Immature natural killer cell (primary cell): ENCODE data around the gene GUCY2C. TPM values are rescaled to one million over a fixed set of nuclear protein-coding genes. Genes with fewer than 3 reads are reported as not detected.
"Not testable (repeated sequence)": the region's sequence is repeated elsewhere in the genome, so short reads cannot be mapped to it uniquely, and the experiment has no call there.

Source experiments
- DNase-seq, 3 donors: peaks; one replicate each; pipeline ENCODE4 v3.0.0; 2022; ENCODE audit warnings: mixed read lengths in 1 of 3
- H3K27ac Mint-ChIP-seq, 6 donors: one replicate each; pipeline ENCODE4 v1.8.0; 2020; ENCODE audit warnings: mixed read lengths in 6 of 6, mild to moderate bottlenecking in 5 of 6, inconsistent platforms in 4 of 6, moderate library complexity in 3 of 6
- H3K27me3 Mint-ChIP-seq, 3 donors: one replicate each; pipeline ENCODE4 v1.8.0; 2020 to 2021; ENCODE audit warnings: low read depth in 3 of 3, mild to moderate bottlenecking in 3 of 3, mixed read lengths in 3 of 3, moderate library complexity in 3 of 3, inconsistent platforms in 1 of 3
- H3K36me3 Mint-ChIP-seq, 3 donors: one replicate each; pipeline ENCODE4 v1.8.0; 2020; ENCODE audit warnings: mixed read lengths in 3 of 3, inconsistent platforms in 2 of 3, mild to moderate bottlenecking in 2 of 3
- H3K4me1 Mint-ChIP-seq, 2 donors: one replicate each; pipeline ENCODE4 v1.8.0; 2020; ENCODE audit warnings: inconsistent platforms in 2 of 2, mild to moderate bottlenecking in 2 of 2, mixed read lengths in 2 of 2, moderate library complexity in 1 of 2
- H3K4me3 Mint-ChIP-seq, 5 donors: one replicate each; pipeline ENCODE4 v1.8.0; 2020; ENCODE audit warnings: mild to moderate bottlenecking in 5 of 5, mixed read lengths in 5 of 5, inconsistent platforms in 3 of 5, moderate library complexity in 3 of 5
- H3K9me3 Mint-ChIP-seq, 6 donors: one replicate each; pipeline ENCODE4 v1.8.0; 2020; ENCODE audit warnings: mild to moderate bottlenecking in 6 of 6, mixed read lengths in 6 of 6, inconsistent platforms in 4 of 6, moderate library complexity in 3 of 6
- polyA plus RNA-seq, 3 donors: library from polyadenylated mRNA; unstranded; fragments of 300-500 nt; fragmentation: Illumina TruSeq; gene quantifications; one replicate each; pipeline ENCODE4 v1.2.3, GENCODE V29; 2021

Gene GUCY2C
- polyA plus RNA-seq: not detected

DNA sequence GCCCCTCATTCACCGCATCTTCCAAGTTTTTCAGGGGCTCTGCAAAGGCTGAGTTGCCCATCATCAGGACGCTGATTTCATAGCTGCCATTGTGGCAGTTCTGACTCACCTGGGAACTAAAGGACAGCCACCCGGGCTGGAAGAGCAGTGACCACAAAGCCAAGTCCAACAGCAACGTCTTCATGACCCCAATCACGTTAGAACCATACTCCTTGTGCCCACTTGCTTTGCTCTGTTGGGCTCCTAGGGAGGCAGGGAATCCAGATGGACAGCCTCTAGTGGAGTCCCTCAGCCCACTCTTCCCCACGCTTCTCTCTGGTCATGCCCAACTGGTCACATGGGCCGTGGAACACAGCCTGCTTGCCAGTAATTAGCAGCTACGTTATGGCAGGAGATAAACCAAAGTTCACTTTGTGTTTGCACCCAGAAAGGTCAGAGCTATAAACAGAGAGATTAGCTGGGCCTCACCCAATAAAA, at the start of gene GUCY2C:
Gene GUCY2C (minus strand): TSS at position 335 of the 477 bp plus-strand sequence. CDS start 151 bp downstream, at position 184.
- Mint-ChIP-seq H3K27ac (no peak within 1 kb of the TSS), H3K36me3 (no peaks in the 10 kb centered on the region)
- DNase-seq: no peak

DNA sequence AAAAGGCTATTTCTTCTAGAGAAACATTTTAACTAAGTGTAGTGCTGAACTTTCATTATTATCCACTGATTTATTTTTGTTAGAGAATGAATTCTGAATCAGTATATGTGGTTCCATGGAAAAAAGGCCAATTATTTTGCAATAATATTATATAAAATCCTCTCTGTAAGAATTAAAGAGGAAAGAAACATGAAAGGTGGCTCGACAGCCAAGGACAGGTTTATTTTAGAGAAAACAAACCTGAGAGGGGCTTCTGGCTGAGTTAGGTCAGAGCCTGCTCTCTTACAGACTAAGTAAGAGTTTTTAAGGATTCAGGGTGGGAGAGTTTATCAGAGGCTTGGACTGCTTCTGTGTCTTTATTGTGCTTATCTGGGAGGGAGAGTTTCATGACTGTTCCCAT, 46.7 kb upstream of the GUCY2C start:
- H3K9me3 Mint-ChIP-seq: peaks cover 0 to 6% (median 3%) of the 10 kb centered on the region in 6 donors
- H3K27me3 Mint-ChIP-seq: peaks cover 0 to 2% (median 0%) of the 10 kb centered on the region in 3 donors
- H3K36me3 Mint-ChIP-seq: peaks cover 22 to 30% (median 30%) of the 10 kb centered on the region in 3 donors
- no peak overlapping the region for H3K4me3 Mint-ChIP-seq
- H3K27ac Mint-ChIP-seq: peak overlapping the region in 1 of 6 donors; percentile 43
- H3K4me1 Mint-ChIP-seq: peaks cover 2 to 5% of the 10 kb centered on the region in 2 donors
- DNase-seq: no peak

More for the DNA sequence above, at the start of gene GUCY2C:
- Mint-ChIP-seq H3K4me3 (no peak within 1 kb of the TSS), H3K4me1 (no peaks in the 10 kb centered on the region), H3K9me3 (no peaks in the 10 kb centered on the region), H3K27me3 (peaks cover 7 to 14% (median 12%) of the 10 kb centered on the region in 3 donors)

DNA sequence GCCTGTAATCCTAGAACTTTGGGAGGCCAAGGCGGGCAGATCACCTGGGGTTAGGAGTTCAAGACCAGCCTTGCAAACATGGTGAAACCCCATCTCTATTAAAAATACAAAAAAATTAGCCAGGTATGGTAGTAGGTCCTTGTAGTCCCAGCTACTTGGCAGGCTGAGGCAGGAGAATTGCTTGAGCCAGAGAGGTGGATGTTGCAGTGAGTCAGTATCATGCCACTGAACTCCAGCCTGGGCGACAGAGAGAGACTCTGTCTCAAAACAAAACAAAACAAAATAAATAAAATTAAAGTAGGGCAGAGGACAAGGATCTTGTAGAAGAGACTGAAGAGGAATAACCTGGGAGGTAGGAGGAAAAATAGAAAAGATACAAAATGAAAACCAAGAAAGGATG, 45.5 kb upstream of the GUCY2C start:
- H3K27ac Mint-ChIP-seq: peak overlapping the region in 2 of 6 donors; percentile 22 to 32
- no peak overlapping the region for H3K4me3 Mint-ChIP-seq
- no peak for DNase-seq
- no peaks in the 10 kb centered on the region for H3K4me1 Mint-ChIP-seq
- peaks cover 18 to 26% (median 23%) of the 10 kb centered on the region in 3 donors for H3K36me3 Mint-ChIP-seq
- peaks cover 0 to 6% (median 3%) of the 10 kb centered on the region in 6 donors for H3K9me3 Mint-ChIP-seq
- H3K27me3 Mint-ChIP-seq: peaks cover 0 to 2% (median 0%) of the 10 kb centered on the region in 3 donors

DNA sequence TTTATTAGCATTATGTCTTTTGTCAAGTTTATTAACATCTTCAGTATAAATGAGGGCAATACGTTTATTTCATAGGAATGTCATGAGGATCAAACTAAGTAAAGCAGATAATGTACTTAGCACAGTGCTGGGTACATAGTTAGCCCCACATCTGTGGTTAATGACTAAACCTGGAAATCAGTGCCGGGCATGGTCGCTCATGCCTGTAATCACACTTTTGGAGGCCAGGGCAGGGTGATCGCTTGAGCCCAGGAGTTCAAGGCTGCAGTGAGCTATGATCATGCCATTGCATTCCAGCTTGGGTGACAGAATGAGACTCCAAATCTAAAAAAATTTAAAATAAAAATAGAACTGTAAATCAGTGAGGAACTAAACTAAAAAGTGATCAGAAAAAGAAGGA, 44.8 kb upstream of the GUCY2C start:
- Mint-ChIP-seq H3K4me1 (no peaks in the 10 kb centered on the region), H3K9me3 (peaks cover 0 to 6% (median 3%) of the 10 kb centered on the region in 6 donors), H3K4me3 (no peak overlapping the region), H3K27ac (no peak overlapping the region), H3K27me3 (peaks cover 0 to 2% (median 0%) of the 10 kb centered on the region in 3 donors), H3K36me3 (peaks cover 18 to 23% (median 19%) of the 10 kb centered on the region in 3 donors)
- DNase-seq: no peak

DNA sequence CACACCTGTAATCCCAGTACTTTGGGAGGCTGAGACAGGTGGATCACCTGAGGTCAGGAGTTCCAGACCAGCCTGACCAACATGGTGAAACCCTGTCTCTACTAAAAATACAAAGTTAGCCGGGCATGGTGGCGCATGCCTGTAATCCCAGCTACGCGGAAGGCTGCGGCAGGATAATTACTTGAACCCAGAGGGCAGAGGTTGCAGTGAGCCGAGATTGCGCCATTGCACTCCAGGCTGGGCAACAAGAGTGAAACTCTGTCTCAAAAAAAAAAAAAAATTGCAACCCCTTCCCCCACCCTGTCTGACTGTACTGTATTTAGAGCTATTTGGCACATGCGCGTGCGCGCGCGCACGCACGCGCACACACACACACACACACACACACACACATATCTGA, 40.0 kb upstream of the GUCY2C start:
- not testable (repeated sequence) for H3K9me3 Mint-ChIP-seq, H3K36me3 Mint-ChIP-seq, DNase-seq, H3K27ac Mint-ChIP-seq, H3K27me3 Mint-ChIP-seq, H3K4me1 Mint-ChIP-seq, H3K4me3 Mint-ChIP-seq

DNA sequence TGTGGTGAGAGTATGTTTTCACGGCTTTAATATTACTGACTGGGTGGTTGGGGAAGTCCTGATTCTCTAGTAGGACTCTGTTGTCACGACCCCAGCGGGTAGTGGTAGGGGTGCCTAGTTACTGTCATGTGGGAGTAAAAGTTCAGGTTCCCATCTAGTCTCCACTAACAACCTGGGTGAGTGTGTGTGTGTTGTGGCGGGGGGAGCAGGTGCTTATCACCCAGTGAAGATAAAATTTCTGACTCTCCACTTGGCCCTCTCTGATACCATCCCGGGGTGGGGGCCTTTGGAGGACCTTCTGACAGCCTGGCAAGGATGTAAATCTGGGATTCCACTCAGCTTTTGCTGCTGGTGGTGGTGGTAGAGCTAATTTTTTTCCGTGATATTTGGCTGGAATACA, 35.4 kb upstream of the GUCY2C start:
- H3K36me3 Mint-ChIP-seq: no peaks in the 10 kb centered on the region
- H3K27ac Mint-ChIP-seq: no peak overlapping the region
- peaks cover 5 to 7% (median 7%) of the 10 kb centered on the region in 3 donors for H3K27me3 Mint-ChIP-seq
- H3K4me1 Mint-ChIP-seq: no peaks in the 10 kb centered on the region
- H3K9me3 Mint-ChIP-seq: peaks cover 0 to 13% (median 3%) of the 10 kb centered on the region in 6 donors
- H3K4me3 Mint-ChIP-seq: no peak overlapping the region
- no peak for DNase-seq

DNA sequence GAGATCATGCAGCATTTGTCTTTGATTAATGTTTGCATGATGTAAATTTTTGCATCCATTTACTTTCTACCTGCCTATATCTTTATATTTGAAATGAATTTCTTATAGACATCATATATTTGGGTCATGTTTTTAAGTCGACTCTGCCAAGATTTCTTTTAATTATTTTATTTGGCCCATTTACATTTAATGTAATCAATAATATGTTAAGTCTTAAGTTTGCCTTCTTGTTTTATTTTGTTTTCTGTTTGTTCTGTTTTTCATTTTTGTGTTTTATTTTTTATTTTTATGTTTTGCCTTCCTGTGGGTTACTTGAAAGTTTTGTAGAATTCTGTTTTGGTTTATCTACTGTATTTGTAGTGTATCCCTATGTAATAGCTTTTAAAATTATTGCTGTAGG, 33.2 kb upstream of the GUCY2C start:
- Mint-ChIP-seq H3K27ac (no peak overlapping the region), H3K27me3 (peaks cover 5 to 7% (median 7%) of the 10 kb centered on the region in 3 donors), H3K4me1 (no peaks in the 10 kb centered on the region), H3K9me3 (peaks cover 0 to 13% (median 3%) of the 10 kb centered on the region in 6 donors), H3K4me3 (no peak overlapping the region), H3K36me3 (no peaks in the 10 kb centered on the region)
- DNase-seq: no peak

DNA sequence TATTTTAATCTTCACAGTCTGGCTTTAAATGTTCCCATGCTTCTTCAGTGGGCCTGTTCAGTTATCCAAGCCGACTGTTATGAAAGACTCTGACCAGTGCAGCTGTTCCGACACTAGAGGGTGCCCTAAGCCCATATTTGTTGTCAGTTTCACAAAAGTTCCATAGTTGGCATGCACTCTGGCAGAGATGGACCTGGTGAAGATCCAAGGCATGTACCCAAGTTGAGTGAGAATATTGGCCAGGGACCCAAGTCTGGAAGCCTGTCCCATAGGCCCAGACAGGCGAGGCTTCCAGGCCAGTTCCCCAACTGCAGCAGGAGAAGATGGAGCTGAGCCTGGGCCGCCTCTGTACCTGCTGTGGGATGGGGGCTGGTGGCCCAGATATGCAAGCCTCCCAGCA, 27.4 kb upstream of the GUCY2C start:
- peak; percentile 51 to 57 (median 54) for DNase-seq
- Mint-ChIP-seq H3K36me3 (no peaks in the 10 kb centered on the region), H3K27ac (no peak overlapping the region), H3K27me3 (peaks cover 0 to 8% (median 2%) of the 10 kb centered on the region in 3 donors), H3K4me3 (no peak overlapping the region), H3K9me3 (peaks cover 0 to under 1% (median 0%) of the 10 kb centered on the region in 6 donors), H3K4me1 (no peaks in the 10 kb centered on the region)

DNA sequence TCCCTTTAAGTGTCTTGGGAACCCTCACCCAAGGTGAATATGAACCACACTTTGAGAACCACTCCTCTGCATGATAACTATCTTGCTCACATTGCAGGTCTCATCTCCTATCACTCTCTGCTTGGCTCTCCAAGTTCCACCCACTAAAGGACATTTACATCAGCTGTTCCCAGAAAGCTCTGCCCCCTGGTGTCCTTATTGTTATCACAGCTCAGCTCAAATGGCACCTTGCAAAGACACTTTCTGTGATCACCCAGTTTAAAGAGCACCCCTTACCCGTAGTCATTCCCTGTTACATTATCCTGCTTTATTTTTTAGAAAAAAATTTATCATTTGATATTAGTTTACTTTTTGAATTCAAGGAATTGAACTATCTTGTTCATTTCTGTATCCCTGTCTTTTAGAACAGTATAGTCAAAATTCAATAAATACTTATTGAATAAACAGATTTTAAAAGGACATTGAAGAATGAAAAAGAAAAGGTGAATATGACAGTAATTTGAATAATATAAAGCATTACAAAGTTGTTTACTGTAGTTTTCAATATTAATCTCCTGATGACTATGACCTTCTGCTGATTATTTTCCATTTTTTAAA, 20.5 kb upstream of the GUCY2C start:
- H3K36me3 Mint-ChIP-seq: no peaks in the 10 kb centered on the region
- H3K9me3 Mint-ChIP-seq: peaks cover 0 to 2% (median 0%) of the 10 kb centered on the region in 6 donors
- H3K4me1 Mint-ChIP-seq: no peaks in the 10 kb centered on the region
- H3K27ac Mint-ChIP-seq: no peak overlapping the region
- H3K4me3 Mint-ChIP-seq: no peak overlapping the region
- H3K27me3 Mint-ChIP-seq: peaks cover 0 to 8% (median 2%) of the 10 kb centered on the region in 3 donors
- DNase-seq: peak; percentile 27 to 52 (median 29)

DNA sequence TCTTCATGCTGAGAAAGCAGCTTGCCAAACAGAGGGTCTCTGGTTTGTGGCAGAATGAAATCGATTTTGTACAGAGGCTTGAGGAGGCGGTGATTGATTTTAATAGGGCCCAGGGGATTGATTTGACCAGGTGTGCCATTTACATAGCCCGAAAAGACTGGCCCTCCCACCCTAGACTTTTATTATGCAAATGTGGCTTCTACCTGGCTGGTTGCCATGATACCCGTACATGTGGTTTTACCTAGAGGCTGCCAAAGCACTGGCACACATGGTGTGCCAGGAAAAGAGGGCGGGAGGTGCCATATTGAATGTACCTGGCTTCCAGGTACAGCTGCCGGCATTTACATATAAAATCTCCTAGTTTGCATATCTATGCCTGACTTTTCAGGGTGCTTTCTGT, 18.0 kb upstream of the GUCY2C start:
- H3K27ac Mint-ChIP-seq: no peak overlapping the region
- no peak for DNase-seq
- H3K36me3 Mint-ChIP-seq: no peaks in the 10 kb centered on the region
- H3K4me1 Mint-ChIP-seq: no peaks in the 10 kb centered on the region
- peaks cover 2 to 5% (median 4%) of the 10 kb centered on the region in 3 donors for H3K27me3 Mint-ChIP-seq
- peaks cover 0 to 2% (median 0%) of the 10 kb centered on the region in 6 donors for H3K9me3 Mint-ChIP-seq
- H3K4me3 Mint-ChIP-seq: no peak overlapping the region

DNA sequence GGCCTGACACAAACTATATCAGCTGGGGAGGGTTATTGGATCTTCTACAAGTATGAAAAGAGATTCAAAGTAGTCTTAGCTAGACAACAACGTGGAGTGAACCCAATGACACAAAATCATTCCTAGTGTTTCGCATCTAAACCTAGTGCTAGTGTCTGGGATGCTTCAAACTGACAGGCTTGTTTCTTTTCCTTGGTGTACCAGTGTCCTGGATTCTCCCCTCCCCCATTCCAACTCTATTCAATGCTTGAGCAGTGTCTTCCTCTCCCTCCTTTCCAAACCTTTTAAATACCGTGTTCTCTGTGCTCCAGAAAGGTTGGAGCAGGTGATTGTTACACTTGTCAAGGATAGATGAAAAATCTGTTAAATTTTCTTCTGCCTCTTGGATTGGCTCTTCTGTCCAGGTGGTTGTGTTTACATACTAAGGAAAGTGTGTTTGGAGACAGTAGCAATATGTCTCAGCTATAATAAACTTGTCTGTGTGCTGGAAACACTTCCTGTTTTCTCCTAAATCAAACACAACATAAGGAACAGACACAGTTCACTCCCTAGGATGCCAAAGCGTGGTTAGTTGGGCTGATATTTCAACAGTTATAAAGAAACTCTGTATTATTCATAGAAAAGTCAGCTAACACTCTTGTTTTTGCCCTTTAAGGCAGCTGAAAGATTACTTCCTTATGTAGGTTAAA, 14.4 kb upstream of the GUCY2C start:
- no peak for DNase-seq
- peaks cover 5 to 9% (median 8%) of the 10 kb centered on the region in 3 donors for H3K27me3 Mint-ChIP-seq
- H3K4me1 Mint-ChIP-seq: no peaks in the 10 kb centered on the region
- peaks cover 0 to 2% (median 0%) of the 10 kb centered on the region in 6 donors for H3K9me3 Mint-ChIP-seq
- no peaks in the 10 kb centered on the region for H3K36me3 Mint-ChIP-seq
- H3K4me3 Mint-ChIP-seq: no peak overlapping the region
- no peak overlapping the region for H3K27ac Mint-ChIP-seq

DNA sequence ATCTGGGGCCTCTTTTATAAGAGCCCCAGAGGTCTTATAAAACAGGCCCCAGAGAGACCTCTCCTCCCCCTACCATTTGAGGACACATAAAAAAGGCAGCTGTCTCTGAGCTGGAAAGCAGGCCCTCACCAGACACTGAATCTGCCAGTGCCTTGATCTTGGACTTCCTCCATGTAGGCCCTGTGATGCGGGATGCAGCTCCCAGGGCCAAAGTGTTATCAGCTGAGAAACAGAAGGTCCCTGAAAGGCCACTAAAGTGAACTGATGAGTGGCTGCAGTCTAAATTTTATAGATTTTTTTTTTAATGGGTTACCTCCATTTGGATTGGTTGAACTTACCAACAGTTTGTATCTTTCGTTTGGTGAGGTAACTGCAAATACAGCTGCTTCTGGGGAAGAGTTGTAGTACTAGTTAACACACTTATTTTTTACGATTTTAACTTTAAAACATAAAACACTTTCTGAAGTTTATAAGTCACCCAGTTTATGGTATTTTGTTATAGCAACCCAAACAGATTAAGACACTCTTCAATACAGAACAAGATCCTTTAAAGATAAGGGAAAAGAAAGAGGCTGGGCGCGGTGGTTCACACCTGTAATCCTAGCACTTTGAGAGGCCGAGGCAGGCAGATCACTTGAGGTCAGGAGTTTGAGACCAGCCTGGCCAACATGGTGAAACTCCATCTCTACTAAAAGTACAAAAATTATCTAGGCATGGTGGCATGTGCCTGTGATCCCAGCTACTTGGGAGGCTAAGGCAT, 5.6 kb upstream of the GUCY2C start:
- no peaks in the 10 kb centered on the region for H3K4me1 Mint-ChIP-seq

DNA sequence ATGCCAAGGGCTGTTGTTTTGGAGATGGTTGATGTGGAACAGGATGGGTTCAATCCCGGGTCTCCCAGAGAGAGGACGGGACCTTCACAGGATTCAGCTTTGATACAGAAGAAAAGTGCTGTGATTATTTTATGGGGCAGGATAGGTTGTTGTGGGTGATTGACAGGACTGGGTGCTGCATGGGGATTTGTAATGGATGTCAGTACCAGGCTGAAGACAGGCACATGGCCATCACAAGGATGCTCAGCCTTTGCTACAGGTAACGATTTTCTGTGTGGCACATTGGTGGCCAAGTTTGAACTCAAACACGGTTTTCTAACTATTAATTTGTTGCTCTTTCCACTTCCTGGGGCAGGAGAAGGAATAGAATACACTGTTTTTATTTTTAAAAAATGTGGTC, 4.5 kb upstream of the GUCY2C start:
- no peak overlapping the region for H3K27ac Mint-ChIP-seq
- H3K4me3 Mint-ChIP-seq: no peak overlapping the region
- no peak for DNase-seq
- no peaks in the 10 kb centered on the region for H3K4me1 Mint-ChIP-seq
- no peaks in the 10 kb centered on the region for H3K9me3 Mint-ChIP-seq
- H3K27me3 Mint-ChIP-seq: peaks cover 7 to 15% (median 7%) of the 10 kb centered on the region in 3 donors
- H3K36me3 Mint-ChIP-seq: no peaks in the 10 kb centered on the region

More for the DNA sequence above, 5.6 kb upstream of the GUCY2C start:
- Mint-ChIP-seq H3K27me3 (peaks cover 5 to 12% (median 5%) of the 10 kb centered on the region in 3 donors), H3K36me3 (no peaks in the 10 kb centered on the region), H3K4me3 (no peak overlapping the region), H3K27ac (no peak overlapping the region), H3K9me3 (no peaks in the 10 kb centered on the region)
- no peak for DNase-seq

DNA sequence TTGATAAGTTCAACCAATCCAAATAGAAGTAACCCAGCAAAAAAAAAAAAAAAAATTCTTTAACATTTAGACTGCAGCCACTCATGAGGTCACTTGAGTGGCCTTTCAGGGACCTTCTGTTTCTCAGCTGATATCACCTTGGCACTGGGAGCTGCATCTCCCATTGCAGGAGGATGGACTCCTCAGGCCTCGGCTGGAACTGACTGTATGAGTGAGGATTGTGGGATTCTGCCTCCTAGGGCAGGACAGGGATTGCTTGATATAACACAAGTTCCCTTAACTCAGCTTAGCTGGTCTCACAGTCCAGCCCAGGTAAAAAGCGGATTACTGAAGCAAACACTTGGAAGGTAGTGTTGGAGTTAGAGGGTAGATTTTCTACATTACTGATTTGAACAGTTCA, 3.5 kb upstream of the GUCY2C start:
- no peaks in the 10 kb centered on the region for H3K4me1 Mint-ChIP-seq
- no peak overlapping the region for H3K27ac Mint-ChIP-seq
- no peak overlapping the region for H3K4me3 Mint-ChIP-seq
- no peaks in the 10 kb centered on the region for H3K36me3 Mint-ChIP-seq
- no peak for DNase-seq
- peaks cover 7 to 12% (median 9%) of the 10 kb centered on the region in 3 donors for H3K27me3 Mint-ChIP-seq
- H3K9me3 Mint-ChIP-seq: no peaks in the 10 kb centered on the region
